HepG2 (cell line): ENCODE data around the gene SLC12A5. TPM values are rescaled to one million over a fixed set of nuclear protein-coding genes. Genes with fewer than 3 reads are reported as not detected.
A peak's percentile ranks its signal among the peaks of the same experiment; 100 is the strongest.

Source experiments
- EZH2 ChIP-seq: conservative IDR thresholded peaks from 2 replicates; pipeline ENCODE4 v1.6.1; 2012; ENCODE audit warnings: mild to moderate bottlenecking, low read depth, low read length, moderate library complexity
- JUND ChIP-seq: sonication (generic); formaldehyde crosslinking; IDR thresholded peaks from 2 replicates; pipeline ENCODE4 v1.8.0; 2022; ENCODE audit warnings: mild to moderate bottlenecking, missing genetic modification reagents
- KAT7 ChIP-seq: IDR thresholded peaks from 2 replicates; pipeline ENCODE4 v1.6.1; 2018; ENCODE audit warnings: borderline replicate concordance, missing compliant biosample characterization
- MATR3 ChIP-seq: sonication (generic); formaldehyde crosslinking; IDR thresholded peaks from 2 replicates; pipeline ENCODE4 v1.4.0; 2020; ENCODE audit warnings: missing genetic modification reagents
- MEF2D ChIP-seq: sonication (generic); formaldehyde crosslinking; IDR thresholded peaks from 2 replicates; pipeline ENCODE4 v1.5.1; 2020; ENCODE audit warnings: mild to moderate bottlenecking, missing genetic modification reagents
- ONECUT2 ChIP-seq: sonication (generic); formaldehyde crosslinking; IDR thresholded peaks from 2 replicates; pipeline ENCODE4 v1.4.0; 2020; ENCODE audit warnings: missing genetic modification reagents
- PAWR ChIP-seq: sonication (generic); formaldehyde crosslinking; IDR thresholded peaks from 2 replicates; pipeline ENCODE4 v1.4.0; 2020; ENCODE audit warnings: missing genetic modification reagents, mild to moderate bottlenecking, borderline replicate concordance
- PRPF4 ChIP-seq: fragments of 200-400 bp; formaldehyde crosslinking; IDR thresholded peaks from 2 replicates; pipeline ENCODE4 v1.6.1; 2016; ENCODE audit warnings: low read length, low read depth; ENCODE audit not compliant: poor library complexity, severe bottlenecking
- SAP130 ChIP-seq: IDR thresholded peaks from 2 replicates; pipeline ENCODE4 v1.6.1; 2016; ENCODE audit warnings: low read depth
- TEAD2 ChIP-seq: sonication (generic); formaldehyde crosslinking; IDR thresholded peaks from 2 replicates; pipeline ENCODE4 v1.9.0; 2021; ENCODE audit warnings: missing genetic modification reagents
- TFE3 ChIP-seq: IDR thresholded peaks from 2 replicates; pipeline ENCODE4 v1.6.1; 2016
- ZNF136 ChIP-seq: sonication (generic); formaldehyde crosslinking; IDR thresholded peaks from 2 replicates; pipeline ENCODE4 v1.8.1; 2022; ENCODE audit warnings: low read depth, mild to moderate bottlenecking, moderate library complexity, missing genetic modification reagents
- ZNF503 ChIP-seq: sonication (generic); formaldehyde crosslinking; IDR thresholded peaks from 2 replicates; pipeline ENCODE4 v1.4.0; 2020; ENCODE audit warnings: missing genetic modification reagents
- ZNF570 ChIP-seq: sonication (generic); formaldehyde crosslinking; IDR thresholded peaks from 2 replicates; pipeline ENCODE4 v1.4.0; 2020; ENCODE audit warnings: mild to moderate bottlenecking, missing genetic modification reagents, borderline replicate concordance
- ZNF619 ChIP-seq: sonication (generic); formaldehyde crosslinking; IDR thresholded peaks from 2 replicates; pipeline ENCODE4 v1.4.0; 2020; ENCODE audit warnings: mild to moderate bottlenecking, missing genetic modification reagents
- ZNF839 ChIP-seq: sonication (generic); formaldehyde crosslinking; IDR thresholded peaks from 2 replicates; pipeline ENCODE4 v1.4.0; 2020; ENCODE audit warnings: missing genetic modification reagents, mild to moderate bottlenecking, borderline replicate concordance
- polyA plus RNA-seq, 8 experiments: library from polyadenylated mRNA; depleted of rRNA in 3 of 8; stranded (reverse) in 7 of 8; unstranded in 1 of 8; fragments of >200 nt; fragmentation: Illumina TruSeq in 4 of 8; extraction: Trizol in 4 of 8; gene quantifications; 2 replicates each; pipeline versions ENCODE4 v1.2.1 to v1.2.3, GENCODE V29; 2011 to 2016; ENCODE audit warnings: low read depth in 4 of 8, missing spikeins in 1 of 8, mixed read lengths in 1 of 8; ENCODE audit not compliant: insufficient read depth in 1 of 8
- total RNA-seq, 5 experiments: library from RNA; depleted of rRNA; stranded (reverse); fragments of >200 nt; fragmentation: Illumina TruSeq; extraction: Trizol; gene quantifications; 2 replicates each; pipeline ENCODE4 v1.2.3, GENCODE V29; 2016; ENCODE audit warnings: low read depth in 1 of 5
- TF ChIP-seq, protein P1 (sequence below): sonication (generic); formaldehyde crosslinking; IDR thresholded peaks from 2 replicates; pipeline ENCODE4 v1.4.0; 2020; ENCODE audit warnings: missing genetic modification reagents
- TF ChIP-seq, protein P2 (sequence below): sonication (generic); formaldehyde crosslinking; IDR thresholded peaks from 2 replicates; pipeline ENCODE4 v1.4.0; 2020; ENCODE audit warnings: missing genetic modification reagents, mild to moderate bottlenecking, borderline replicate concordance
- TF ChIP-seq, protein P3 (sequence below): sonication (generic); formaldehyde crosslinking; IDR thresholded peaks from 2 replicates; pipeline ENCODE4 v1.4.0; 2020; ENCODE audit warnings: missing genetic modification reagents, borderline replicate concordance

The SLC12A5 gene
- total and polyA plus RNA-seq, 2 of the 13 experiments (the other 11 are each of a cell fraction or from before 2014, with no cell fraction given): 4.3 to 5.4 TPM

- TF ChIP-seq EZH2 (no peak), ZNF503 (no peak), ONECUT2 (CRISPR knock-in tag) (no peak), MEF2D (CRISPR knock-in tag) (0 out of 2 replicates have a peak, but pooled peaks have one; percentile 46), TEAD2 (CRISPR knock-in tag) (no peak), MATR3 (CRISPR knock-in tag) (no peak), TFE3 (CRISPR knock-in tag) (no peak; the same call in 1 of the 2 replicates), ZNF619 (no peak), PRPF4 (no peak), PAWR (CRISPR knock-in tag) (no peak), ZNF136 (CRISPR knock-in tag) (no peak), ZNF570 (CRISPR knock-in tag) (no peak), JUND (CRISPR knock-in tag) (no peak), KAT7 (CRISPR knock-in tag) (no peak), SAP130 (CRISPR knock-in tag) (peak; percentile 47), ZNF839 (CRISPR knock-in tag) (0 out of 2 replicates have a peak, but pooled peaks have one; percentile 21)
- TF ChIP-seq, protein P1, sequence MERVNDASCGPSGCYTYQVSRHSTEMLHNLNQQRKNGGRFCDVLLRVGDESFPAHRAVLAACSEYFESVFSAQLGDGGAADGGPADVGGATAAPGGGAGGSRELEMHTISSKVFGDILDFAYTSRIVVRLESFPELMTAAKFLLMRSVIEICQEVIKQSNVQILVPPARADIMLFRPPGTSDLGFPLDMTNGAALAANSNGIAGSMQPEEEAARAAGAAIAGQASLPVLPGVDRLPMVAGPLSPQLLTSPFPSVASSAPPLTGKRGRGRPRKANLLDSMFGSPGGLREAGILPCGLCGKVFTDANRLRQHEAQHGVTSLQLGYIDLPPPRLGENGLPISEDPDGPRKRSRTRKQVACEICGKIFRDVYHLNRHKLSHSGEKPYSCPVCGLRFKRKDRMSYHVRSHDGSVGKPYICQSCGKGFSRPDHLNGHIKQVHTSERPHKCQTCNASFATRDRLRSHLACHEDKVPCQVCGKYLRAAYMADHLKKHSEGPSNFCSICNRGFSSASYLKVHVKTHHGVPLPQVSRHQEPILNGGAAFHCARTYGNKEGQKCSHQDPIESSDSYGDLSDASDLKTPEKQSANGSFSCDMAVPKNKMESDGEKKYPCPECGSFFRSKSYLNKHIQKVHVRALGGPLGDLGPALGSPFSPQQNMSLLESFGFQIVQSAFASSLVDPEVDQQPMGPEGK (CRISPR knock-in tag): peak; percentile 73
- TF ChIP-seq, protein P2, sequence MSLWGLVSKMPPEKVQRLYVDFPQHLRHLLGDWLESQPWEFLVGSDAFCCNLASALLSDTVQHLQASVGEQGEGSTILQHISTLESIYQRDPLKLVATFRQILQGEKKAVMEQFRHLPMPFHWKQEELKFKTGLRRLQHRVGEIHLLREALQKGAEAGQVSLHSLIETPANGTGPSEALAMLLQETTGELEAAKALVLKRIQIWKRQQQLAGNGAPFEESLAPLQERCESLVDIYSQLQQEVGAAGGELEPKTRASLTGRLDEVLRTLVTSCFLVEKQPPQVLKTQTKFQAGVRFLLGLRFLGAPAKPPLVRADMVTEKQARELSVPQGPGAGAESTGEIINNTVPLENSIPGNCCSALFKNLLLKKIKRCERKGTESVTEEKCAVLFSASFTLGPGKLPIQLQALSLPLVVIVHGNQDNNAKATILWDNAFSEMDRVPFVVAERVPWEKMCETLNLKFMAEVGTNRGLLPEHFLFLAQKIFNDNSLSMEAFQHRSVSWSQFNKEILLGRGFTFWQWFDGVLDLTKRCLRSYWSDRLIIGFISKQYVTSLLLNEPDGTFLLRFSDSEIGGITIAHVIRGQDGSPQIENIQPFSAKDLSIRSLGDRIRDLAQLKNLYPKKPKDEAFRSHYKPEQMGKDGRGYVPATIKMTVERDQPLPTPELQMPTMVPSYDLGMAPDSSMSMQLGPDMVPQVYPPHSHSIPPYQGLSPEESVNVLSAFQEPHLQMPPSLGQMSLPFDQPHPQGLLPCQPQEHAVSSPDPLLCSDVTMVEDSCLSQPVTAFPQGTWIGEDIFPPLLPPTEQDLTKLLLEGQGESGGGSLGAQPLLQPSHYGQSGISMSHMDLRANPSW (CRISPR knock-in tag): no peak
- TF ChIP-seq, protein P3, sequence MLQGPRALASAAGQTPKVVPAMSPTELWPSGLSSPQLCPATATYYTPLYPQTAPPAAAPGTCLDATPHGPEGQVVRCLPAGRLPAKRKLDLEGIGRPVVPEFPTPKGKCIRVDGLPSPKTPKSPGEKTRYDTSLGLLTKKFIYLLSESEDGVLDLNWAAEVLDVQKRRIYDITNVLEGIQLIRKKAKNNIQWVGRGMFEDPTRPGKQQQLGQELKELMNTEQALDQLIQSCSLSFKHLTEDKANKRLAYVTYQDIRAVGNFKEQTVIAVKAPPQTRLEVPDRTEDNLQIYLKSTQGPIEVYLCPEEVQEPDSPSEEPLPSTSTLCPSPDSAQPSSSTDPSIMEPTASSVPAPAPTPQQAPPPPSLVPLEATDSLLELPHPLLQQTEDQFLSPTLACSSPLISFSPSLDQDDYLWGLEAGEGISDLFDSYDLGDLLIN (CRISPR knock-in tag): no peak; the same call in 1 of the 2 replicates
Observed at GRCh38 chr20:46021361-46022359, 7.4 kb upstream of the SLC12A5 start (continued).
